Measurements from ENCODE around the gene RIMS1. TPM values are rescaled to one million over a fixed set of nuclear protein-coding genes. Genes with fewer than 3 reads are reported as not detected.

RIMS1 gene
- total RNA-seq, 3 donors from 2014 or later (not counting 1 experiment from before 2014, with no cell fraction given), result not detected

DNA sequence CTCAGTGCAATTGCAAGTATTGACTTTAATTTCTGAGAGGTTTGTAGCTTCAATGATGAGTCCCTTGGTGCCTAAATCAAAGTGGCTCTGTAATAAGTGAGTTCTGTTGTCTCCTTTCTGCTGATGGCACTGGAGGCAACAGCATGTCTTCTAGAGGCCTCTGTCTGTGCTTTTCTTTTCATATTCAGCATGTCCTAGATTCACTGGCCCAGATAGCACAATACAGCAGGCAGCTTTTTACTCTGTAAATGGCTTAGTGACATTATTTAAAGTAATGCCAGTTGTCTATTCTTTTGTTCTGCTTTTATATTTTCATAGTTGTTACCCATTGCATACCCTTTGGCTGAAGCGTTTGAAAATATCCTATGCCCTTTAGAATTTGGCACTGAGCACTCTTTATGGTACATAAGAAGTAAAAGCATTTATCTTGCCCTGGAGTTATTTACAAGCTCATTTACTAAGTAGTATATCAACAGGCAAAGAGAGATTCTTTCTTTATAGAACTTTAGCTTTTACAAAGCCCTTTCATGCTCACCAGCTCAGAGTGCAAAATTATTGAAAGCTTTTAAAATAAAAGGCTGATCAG, 464.0 kb downstream of the RIMS1 start:
- Histone ChIP-seq H3K27me3 (ENCODE audit: control insufficient read depth, insufficient read depth, low read length) (no peaks in the 10 kb centered on the region), H3K27ac (ENCODE audit: low read length) (no peak overlapping the region), H3K36me3 (ENCODE audit: control insufficient read depth, insufficient read depth, low read length) (no peaks in the 10 kb centered on the region), H3K9me3 (ENCODE audit: control insufficient read depth, insufficient read depth, low read length) (no peaks in the 10 kb centered on the region), H3K4me1 (ENCODE audit: control insufficient read depth, insufficient read depth, low read length) (no peaks in the 10 kb centered on the region), H3K4me3 (ENCODE audit: low read length) (no peak overlapping the region)
- intact Hi-C loops (cut with micrococcal nuclease), result no loop called here
- Mint-ChIP-seq H3K4me1 (no peaks in the 10 kb centered on the region), H3K4me3 (no peak overlapping the region), H3K27ac (no peak overlapping the region), H3K27me3 (ENCODE audit: low read depth in 2 of 2) (no peaks in the 10 kb centered on the region), H3K36me3 (no peaks in the 10 kb centered on the region), H3K9me3 (no peaks in the 10 kb centered on the region)
- TF ChIP-seq, protein P1, sequence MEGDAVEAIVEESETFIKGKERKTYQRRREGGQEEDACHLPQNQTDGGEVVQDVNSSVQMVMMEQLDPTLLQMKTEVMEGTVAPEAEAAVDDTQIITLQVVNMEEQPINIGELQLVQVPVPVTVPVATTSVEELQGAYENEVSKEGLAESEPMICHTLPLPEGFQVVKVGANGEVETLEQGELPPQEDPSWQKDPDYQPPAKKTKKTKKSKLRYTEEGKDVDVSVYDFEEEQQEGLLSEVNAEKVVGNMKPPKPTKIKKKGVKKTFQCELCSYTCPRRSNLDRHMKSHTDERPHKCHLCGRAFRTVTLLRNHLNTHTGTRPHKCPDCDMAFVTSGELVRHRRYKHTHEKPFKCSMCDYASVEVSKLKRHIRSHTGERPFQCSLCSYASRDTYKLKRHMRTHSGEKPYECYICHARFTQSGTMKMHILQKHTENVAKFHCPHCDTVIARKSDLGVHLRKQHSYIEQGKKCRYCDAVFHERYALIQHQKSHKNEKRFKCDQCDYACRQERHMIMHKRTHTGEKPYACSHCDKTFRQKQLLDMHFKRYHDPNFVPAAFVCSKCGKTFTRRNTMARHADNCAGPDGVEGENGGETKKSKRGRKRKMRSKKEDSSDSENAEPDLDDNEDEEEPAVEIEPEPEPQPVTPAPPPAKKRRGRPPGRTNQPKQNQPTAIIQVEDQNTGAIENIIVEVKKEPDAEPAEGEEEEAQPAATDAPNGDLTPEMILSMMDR (IDR thresholded peaks at IDR 0.05), result no peak
- WGBS (ENCODE audit: insufficient coverage), result no CpG with 5 or more reads among the region's 1 CpG
- DNase-seq, result no peak
- ATAC-seq, result no peak

DNA sequence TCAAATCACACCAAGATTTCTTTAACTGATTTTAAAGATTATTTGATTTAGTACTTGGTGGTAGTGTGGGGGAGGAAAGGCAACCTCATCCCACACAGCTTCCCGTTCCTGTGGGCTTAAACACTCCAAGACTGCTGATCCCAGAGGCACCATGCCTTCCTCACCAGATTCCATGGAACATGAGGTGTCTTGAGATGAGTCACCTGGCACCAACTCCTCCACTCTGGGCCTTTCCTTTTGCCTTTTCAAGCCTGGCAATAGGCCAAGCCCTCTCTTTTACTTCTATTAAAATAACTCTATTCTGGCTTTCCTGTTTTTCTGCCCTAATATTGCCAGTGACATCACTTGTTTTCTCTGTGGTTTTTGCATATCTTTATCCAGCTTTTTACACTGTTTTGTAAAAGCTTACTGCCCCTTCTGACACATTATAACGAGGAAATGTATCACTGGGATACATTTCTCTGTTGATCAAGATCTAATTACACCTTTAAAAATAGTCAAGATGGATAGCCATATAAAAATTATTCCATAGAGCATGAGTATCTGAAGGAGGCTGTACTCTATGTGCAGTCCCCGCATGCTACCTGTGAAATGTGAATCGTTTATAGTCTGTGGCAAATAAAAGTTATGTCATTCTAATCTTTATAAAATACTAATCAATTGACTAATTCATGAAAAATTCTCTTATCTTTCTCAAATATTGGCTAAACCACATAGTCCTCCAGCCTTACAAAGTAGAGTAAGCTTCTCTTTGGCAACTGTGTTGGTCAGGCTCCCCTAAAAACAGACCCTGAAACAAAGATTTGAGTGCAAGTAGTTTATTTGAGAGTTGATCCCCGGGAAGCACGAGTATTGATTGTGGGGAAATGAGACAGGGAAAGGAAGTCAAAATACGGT, 477.7 kb downstream of the RIMS1 start:
- Mint-ChIP-seq H3K27me3 (ENCODE audit: low read depth in 2 of 2) (peaks cover 0 to 3% of the 10 kb centered on the region in 2 donors), H3K9me3 (no peaks in the 10 kb centered on the region), H3K36me3 (no peaks in the 10 kb centered on the region), H3K4me3 (no peak overlapping the region), H3K4me1 (no peaks in the 10 kb centered on the region), H3K27ac (no peak overlapping the region)
- ATAC-seq (no peak), DNase-seq (no peak)
- no peaks in the 10 kb centered on the region for H3K27me3 ChIP-seq (ENCODE audit: control insufficient read depth, insufficient read depth, low read length)
- H3K4me1 ChIP-seq (ENCODE audit: control insufficient read depth, insufficient read depth, low read length), result no peaks in the 10 kb centered on the region
- intact Hi-C loops (cut with micrococcal nuclease), result no loop called here
- H3K36me3 ChIP-seq (ENCODE audit: control insufficient read depth, insufficient read depth, low read length), result no peaks in the 10 kb centered on the region
- TF ChIP-seq, protein P1 (IDR thresholded peaks at IDR 0.05), result no peak
- no peak overlapping the region for H3K27ac ChIP-seq (ENCODE audit: low read length)
- no peaks in the 10 kb centered on the region for H3K9me3 ChIP-seq (ENCODE audit: control insufficient read depth, insufficient read depth, low read length)
- 76% methylated on average over 5 of the region's 7 CpGs for WGBS (ENCODE audit: insufficient coverage)
- H3K4me3 ChIP-seq (ENCODE audit: low read length), result no peak overlapping the region

DNA sequence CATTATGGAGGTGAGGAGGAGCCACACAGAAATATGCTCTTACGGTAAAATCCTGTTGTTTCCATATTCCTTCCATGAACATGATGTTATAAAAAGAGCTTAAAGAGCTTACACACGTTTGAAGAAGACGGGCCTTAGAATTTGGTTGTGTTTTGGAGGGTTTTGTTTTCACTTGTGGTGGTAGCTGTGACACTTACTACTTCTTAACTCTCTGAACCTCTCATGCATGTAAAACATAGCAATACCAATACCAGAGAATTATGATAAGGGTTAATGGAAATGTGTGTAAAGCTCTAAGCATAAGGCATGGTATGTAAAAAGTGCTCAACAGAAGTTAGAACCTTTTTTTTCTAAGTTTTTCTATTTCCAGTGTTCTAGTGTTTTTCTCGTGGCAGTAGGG, 479.4 kb downstream of the RIMS1 start:
- Histone ChIP-seq H3K27me3 (ENCODE audit: control insufficient read depth, insufficient read depth, low read length) (no peaks in the 10 kb centered on the region), H3K4me3 (ENCODE audit: low read length) (no peak overlapping the region), H3K4me1 (ENCODE audit: control insufficient read depth, insufficient read depth, low read length) (no peaks in the 10 kb centered on the region), H3K36me3 (ENCODE audit: control insufficient read depth, insufficient read depth, low read length) (no peaks in the 10 kb centered on the region), H3K9me3 (ENCODE audit: control insufficient read depth, insufficient read depth, low read length) (no peaks in the 10 kb centered on the region), H3K27ac (ENCODE audit: low read length) (no peak overlapping the region)
- no peaks in the 10 kb centered on the region for H3K36me3 Mint-ChIP-seq
- H3K9me3 Mint-ChIP-seq, result no peaks in the 10 kb centered on the region
- H3K27ac Mint-ChIP-seq, result no peak overlapping the region
- WGBS (ENCODE audit: insufficient coverage), result 100% methylated on average over 1 of the region's 4 CpGs
- H3K4me1 Mint-ChIP-seq, result no peaks in the 10 kb centered on the region
- ATAC-seq, result no peak
- no peak overlapping the region for H3K4me3 Mint-ChIP-seq
- TF ChIP-seq, protein P1 (IDR thresholded peaks at IDR 0.05), result no peak
- intact Hi-C loops (cut with micrococcal nuclease), result no loop called here
- peaks cover 3 to 12% of the 10 kb centered on the region in 2 donors for H3K27me3 Mint-ChIP-seq (ENCODE audit: low read depth in 2 of 2)
- DNase-seq, result no peak
